HCT116 (cell line): ENCODE data around the gene CLIP4. TPM values are rescaled to one million over a fixed set of nuclear protein-coding genes. Genes with fewer than 3 reads are reported as not detected.

Experiments used
- ATAC-seq: fragments of 200-7000 bp; cut with Tn5 transposase; 2 replicates; pipeline ENCODE4 v1.9.1; 2020; ENCODE audit warnings: mild to moderate bottlenecking, moderate library complexity
- BruUV-seq: library from RNA; stranded (reverse); fragments of 400-500 nt; replicated peaks from 2 replicates; lab custom pipeline; 2021; lab: Mats Ljungman, UMichigan
- CTCF ChIA-PET: fragments of 300-600 bp; sonication (Branson Sonifier 250); formaldehyde crosslinking; loops from one replicate; lab custom pipeline; 2021; ENCODE audit warnings: antibody characterized with exemption; lab: Charles Lee
- POLR2A ChIA-PET: fragments of 300-600, 350-600 bp; sonication (Branson Sonifier 250); formaldehyde crosslinking; loops from one replicate; lab custom pipeline; 2021; ENCODE audit warnings: antibody characterized with exemption; lab: Charles Lee
- RAD21 ChIA-PET, 2 experiments: fragments of 300-600 bp; sonication (Branson Sonifier 250); formaldehyde crosslinking; loops; one replicate each; lab custom pipeline; 2023; ENCODE audit warnings: low total read pairs in 2 of 2; ENCODE audit not compliant: uncharacterized antibody in 2 of 2, unreplicated experiment in 2 of 2, low non-redundant PET in 1 of 2; lab: Charles Lee
- DNase-seq: peaks from one replicate; pipeline ENCODE4 v3.0.0-alpha.2; 2010; ENCODE audit warnings: low read depth, low spot score
- H2AFZ ChIP-seq: fragments of 200-600 bp; shearing (Covaris generic), sonication (generic); 2 replicates; pipeline ENCODE4 v1.6.1; 2017; ENCODE audit warnings: low read depth, mixed run types, mixed read lengths, antibody characterized with exemption, low read length; ENCODE audit not compliant: poor library complexity, severe bottlenecking
- H3K27ac ChIP-seq: 2 replicates; pipeline ENCODE4 v1.5.1; 2012; ENCODE audit warnings: low read depth, low read length
- H3K27me3 ChIP-seq: fragments of 200-600 bp; sonication (generic); 2 replicates; pipeline ENCODE4 v1.6.1; 2016; ENCODE audit warnings: mixed run types, low read length, mixed read lengths; ENCODE audit not compliant: insufficient read depth
- H3K36me3 ChIP-seq, 2 experiments: fragments of 200-500 bp in 1 of 2; fragments of 200-600 bp in 1 of 2; sonication (Bioruptor generic) in 1 of 2; sonication (generic) in 1 of 2; 2 replicates each; pipeline versions ENCODE4 v1.5.1 to v1.6.1; 2014 to 2016; ENCODE audit warnings: low read length in 2 of 2, inconsistent platforms in 1 of 2, mixed read lengths in 1 of 2, mixed run types in 1 of 2; ENCODE audit not compliant: insufficient read depth in 2 of 2, control insufficient read depth in 1 of 2
- H3K4me1 ChIP-seq, 2 experiments: fragments of 200-600 bp in 1 of 2; sonication (generic) in 1 of 2; 2 replicates each; pipeline versions ENCODE4 v1.5.1 to v1.6.1; 2012 to 2017; ENCODE audit warnings: low read length in 2 of 2, inconsistent platforms in 1 of 2, mild to moderate bottlenecking in 1 of 2, mixed read lengths in 1 of 2, mixed run types in 1 of 2, moderate library complexity in 1 of 2; ENCODE audit not compliant: insufficient read depth in 2 of 2, control insufficient read depth in 1 of 2
- H3K4me2 ChIP-seq: fragments of 200-600 bp; sonication (generic); 2 replicates; pipeline ENCODE4 v1.6.1; 2017; ENCODE audit warnings: mixed run types, low read length, mixed read lengths
- H3K4me3 ChIP-seq, 2 experiments: fragments of 200-600 bp in 1 of 2; sonication (generic) in 1 of 2; replicated peaks in 1 of 2; 2 replicates each; pipeline ENCODE4 v1.5.1; 2011 to 2016; ENCODE audit warnings: low read length in 2 of 2, control low read depth in 1 of 2, low read depth in 1 of 2, mild to moderate bottlenecking in 1 of 2, mixed read lengths in 1 of 2, mixed run types in 1 of 2
- H3K79me2 ChIP-seq: fragments of 200-600 bp; sonication (generic); 2 replicates; pipeline ENCODE4 v1.6.1; 2017; ENCODE audit warnings: mild to moderate bottlenecking, mixed run types, low read length, moderate library complexity, mixed read lengths; ENCODE audit not compliant: insufficient read depth
- H3K9ac ChIP-seq: fragments of 200-600 bp; sonication (generic); 2 replicates; pipeline ENCODE4 v1.6.1; 2016; ENCODE audit warnings: low read length, mixed read lengths
- H3K9me2 ChIP-seq: fragments of 200-600 bp; sonication (generic), shearing (Covaris generic); 2 replicates; pipeline ENCODE4 v1.6.1; 2017; ENCODE audit warnings: mixed run types, mild to moderate bottlenecking, moderate library complexity; ENCODE audit not compliant: insufficient read depth
- H3K9me3 ChIP-seq, 2 experiments: fragments of 200-500 bp in 1 of 2; fragments of 200-600 bp in 1 of 2; sonication (Bioruptor generic) in 1 of 2; sonication (generic) in 1 of 2; 2 replicates each; pipeline ENCODE4 v1.6.1; 2014 to 2017; ENCODE audit warnings: low read length in 2 of 2, mixed read lengths in 2 of 2, inconsistent platforms in 1 of 2, low read depth in 1 of 2, mild to moderate bottlenecking in 1 of 2, mixed run types in 1 of 2, moderate library complexity in 1 of 2; ENCODE audit not compliant: control insufficient read depth in 1 of 2, insufficient read depth in 1 of 2
- H4K20me1 ChIP-seq: fragments of 200-600 bp; sonication (generic), shearing (Covaris generic); 2 replicates; pipeline ENCODE4 v1.6.1; 2017; ENCODE audit warnings: mixed run types, mild to moderate bottlenecking, moderate library complexity; ENCODE audit not compliant: insufficient read depth
- RAD21 ChIP-seq: IDR thresholded peaks from 2 replicates; pipeline ENCODE4 v1.6.1; 2012; ENCODE audit warnings: low read depth, mild to moderate bottlenecking
- TCF7L2 ChIP-seq: IDR thresholded peaks from 2 replicates; pipeline ENCODE4 v1.7.0; 2011; ENCODE audit warnings: borderline replicate concordance, inconsistent platforms; ENCODE audit not compliant: insufficient read depth, insufficient read length; ENCODE audit errors: extremely low read depth
- ZFX ChIP-seq: fragments of 450-650 bp; IDR thresholded peaks from 2 replicates; pipeline ENCODE4 v1.6.1; 2017
- ZNF274 ChIP-seq: fragments of 200-500 bp; sonication (Bioruptor generic); IDR thresholded peaks from 2 replicates; pipeline ENCODE4 v1.6.1; 2014; ENCODE audit warnings: mild to moderate bottlenecking, low read depth, low read length, inconsistent platforms
- intact Hi-C: fragments of 100-400 bp; cut with micrococcal nuclease; formaldehyde crosslinking; loops from 2 replicates; pipeline ENCODE4 v1.10.0; 2022
- total RNA-seq: library from RNA; stranded (reverse); gene quantifications from one replicate; pipeline ENCODE4 v1.2.1, GENCODE V29; 2021; ENCODE audit not compliant: unreplicated experiment
- TF ChIP-seq, protein P1 (sequence below): IDR thresholded peaks from 2 replicates; pipeline ENCODE4 v1.6.1; 2012; ENCODE audit warnings: low read depth
- TF ChIP-seq, protein P2 (sequence below): IDR thresholded peaks from 2 replicates; pipeline ENCODE4 v1.6.1; 2011; ENCODE audit warnings: mild to moderate bottlenecking, low read length, moderate library complexity; ENCODE audit not compliant: insufficient replicate concordance; ENCODE audit errors: extremely low read depth

CLIP4 gene
- total RNA-seq, 1 experiment from 2014 or later: 27.8 TPM

DNA sequence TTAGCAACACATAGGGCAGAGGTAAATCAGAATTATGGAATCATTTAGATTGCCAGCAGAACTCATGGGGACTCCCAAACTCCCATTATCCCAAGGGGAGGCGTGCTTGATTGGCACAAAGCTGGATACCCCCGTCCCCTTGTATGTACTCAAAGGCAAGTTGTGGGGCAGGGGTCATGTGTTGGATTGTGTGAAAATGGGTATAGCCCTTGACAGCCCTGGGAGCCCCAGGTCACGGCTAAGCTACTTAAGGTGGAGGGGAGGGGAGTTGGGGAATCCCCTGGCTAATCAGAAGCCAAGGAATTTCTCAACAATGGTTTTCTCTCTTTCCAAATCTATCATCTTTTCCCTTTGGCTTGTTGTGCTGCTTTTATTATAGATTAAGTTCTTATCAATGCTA, 32.7 kb downstream of the CLIP4 start:
- Histone ChIP-seq H3K9me3 (no peaks in the 10 kb centered on the region), H3K79me2 (no peaks in the 10 kb centered on the region), H3K4me1 (no peaks in the 10 kb centered on the region; a peak in 1 of 4 replicates), H3K36me3 (0 out of 4 replicates have a peak, but pooled peaks cover 0 to 3% of the 10 kb centered on the region in 2 experiments), H3K4me3 (no peak overlapping the region), H3K4me2 (no peak overlapping the region), H3K9me2 (no peaks in the 10 kb centered on the region), H3K27me3 (no peaks in the 10 kb centered on the region), H2AFZ (no peak overlapping the region), H3K9ac (no peak overlapping the region), H4K20me1 (no peaks in the 10 kb centered on the region), H3K27ac (no peak overlapping the region)
- intact Hi-C loops: no loop called here
- RAD21 ChIA-PET: no interaction called here
- CTCF ChIA-PET: no interaction called here
- ATAC-seq (no peak), DNase-seq (no peak)
- POLR2A ChIA-PET: no interaction called here
- no TSS peak for BruUV-seq
- no peak for TF ChIP-seq ZNF274
- TF ChIP-seq, protein P1, sequence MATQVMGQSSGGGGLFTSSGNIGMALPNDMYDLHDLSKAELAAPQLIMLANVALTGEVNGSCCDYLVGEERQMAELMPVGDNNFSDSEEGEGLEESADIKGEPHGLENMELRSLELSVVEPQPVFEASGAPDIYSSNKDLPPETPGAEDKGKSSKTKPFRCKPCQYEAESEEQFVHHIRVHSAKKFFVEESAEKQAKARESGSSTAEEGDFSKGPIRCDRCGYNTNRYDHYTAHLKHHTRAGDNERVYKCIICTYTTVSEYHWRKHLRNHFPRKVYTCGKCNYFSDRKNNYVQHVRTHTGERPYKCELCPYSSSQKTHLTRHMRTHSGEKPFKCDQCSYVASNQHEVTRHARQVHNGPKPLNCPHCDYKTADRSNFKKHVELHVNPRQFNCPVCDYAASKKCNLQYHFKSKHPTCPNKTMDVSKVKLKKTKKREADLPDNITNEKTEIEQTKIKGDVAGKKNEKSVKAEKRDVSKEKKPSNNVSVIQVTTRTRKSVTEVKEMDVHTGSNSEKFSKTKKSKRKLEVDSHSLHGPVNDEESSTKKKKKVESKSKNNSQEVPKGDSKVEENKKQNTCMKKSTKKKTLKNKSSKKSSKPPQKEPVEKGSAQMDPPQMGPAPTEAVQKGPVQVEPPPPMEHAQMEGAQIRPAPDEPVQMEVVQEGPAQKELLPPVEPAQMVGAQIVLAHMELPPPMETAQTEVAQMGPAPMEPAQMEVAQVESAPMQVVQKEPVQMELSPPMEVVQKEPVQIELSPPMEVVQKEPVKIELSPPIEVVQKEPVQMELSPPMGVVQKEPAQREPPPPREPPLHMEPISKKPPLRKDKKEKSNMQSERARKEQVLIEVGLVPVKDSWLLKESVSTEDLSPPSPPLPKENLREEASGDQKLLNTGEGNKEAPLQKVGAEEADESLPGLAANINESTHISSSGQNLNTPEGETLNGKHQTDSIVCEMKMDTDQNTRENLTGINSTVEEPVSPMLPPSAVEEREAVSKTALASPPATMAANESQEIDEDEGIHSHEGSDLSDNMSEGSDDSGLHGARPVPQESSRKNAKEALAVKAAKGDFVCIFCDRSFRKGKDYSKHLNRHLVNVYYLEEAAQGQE: no peak
- TF ChIP-seq, protein P2, sequence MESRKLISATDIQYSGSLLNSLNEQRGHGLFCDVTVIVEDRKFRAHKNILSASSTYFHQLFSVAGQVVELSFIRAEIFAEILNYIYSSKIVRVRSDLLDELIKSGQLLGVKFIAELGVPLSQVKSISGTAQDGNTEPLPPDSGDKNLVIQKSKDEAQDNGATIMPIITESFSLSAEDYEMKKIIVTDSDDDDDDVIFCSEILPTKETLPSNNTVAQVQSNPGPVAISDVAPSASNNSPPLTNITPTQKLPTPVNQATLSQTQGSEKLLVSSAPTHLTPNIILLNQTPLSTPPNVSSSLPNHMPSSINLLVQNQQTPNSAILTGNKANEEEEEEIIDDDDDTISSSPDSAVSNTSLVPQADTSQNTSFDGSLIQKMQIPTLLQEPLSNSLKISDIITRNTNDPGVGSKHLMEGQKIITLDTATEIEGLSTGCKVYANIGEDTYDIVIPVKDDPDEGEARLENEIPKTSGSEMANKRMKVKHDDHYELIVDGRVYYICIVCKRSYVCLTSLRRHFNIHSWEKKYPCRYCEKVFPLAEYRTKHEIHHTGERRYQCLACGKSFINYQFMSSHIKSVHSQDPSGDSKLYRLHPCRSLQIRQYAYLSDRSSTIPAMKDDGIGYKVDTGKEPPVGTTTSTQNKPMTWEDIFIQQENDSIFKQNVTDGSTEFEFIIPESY: no peak
- TF ChIP-seq RAD21: no peak
- TF ChIP-seq ZFX: no peak
- TF ChIP-seq TCF7L2: no peak
